ENCODE data around the gene ODF2L. TPM values are rescaled to one million over a fixed set of nuclear protein-coding genes. Genes with fewer than 3 reads are reported as not detected.

The ODF2L gene, protein sequence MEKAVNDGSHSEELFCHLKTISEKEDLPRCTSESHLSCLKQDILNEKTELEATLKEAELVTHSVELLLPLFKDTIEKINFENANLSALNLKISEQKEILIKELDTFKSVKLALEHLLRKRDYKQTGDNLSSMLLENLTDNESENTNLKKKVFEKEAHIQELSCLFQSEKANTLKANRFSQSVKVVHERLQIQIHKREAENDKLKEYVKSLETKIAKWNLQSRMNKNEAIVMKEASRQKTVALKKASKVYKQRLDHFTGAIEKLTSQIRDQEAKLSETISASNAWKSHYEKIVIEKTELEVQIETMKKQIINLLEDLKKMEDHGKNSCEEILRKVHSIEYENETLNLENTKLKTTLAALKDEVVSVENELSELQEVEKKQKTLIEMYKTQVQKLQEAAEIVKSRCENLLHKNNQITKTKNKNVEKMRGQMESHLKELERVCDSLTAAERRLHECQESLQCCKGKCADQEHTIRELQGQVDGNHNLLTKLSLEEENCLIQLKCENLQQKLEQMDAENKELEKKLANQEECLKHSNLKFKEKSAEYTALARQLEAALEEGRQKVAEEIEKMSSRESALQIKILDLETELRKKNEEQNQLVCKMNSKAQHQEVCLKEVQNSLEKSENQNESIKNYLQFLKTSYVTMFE
- polyA plus RNA-seq (ENCODE audit: insufficient read length in 12 of 12), result 10 to 100 TPM in 11 of 12 donors, not detected in 1; 10.7 to 62.4 (median 24.9) TPM
- long read RNA-seq, donor 1, transcript ODF2L-213 (2 exons, 1,650 nt), result major isoform, 6 of 2,669 reads
- long read RNA-seq, donor 1, partial matches to known transcripts, result 2,656 of 2,669 reads
- long read RNA-seq, donor 1, other reads (novel, unspliced or antisense), result 5 of 2,669 reads
- long read RNA-seq, donor 2, partial matches to known transcripts, result 0 of 4 reads
- long read RNA-seq, donor 2, other reads (novel, unspliced or antisense), result 0 of 4 reads
- long read RNA-seq, donor 3, result 0 reads
- long read RNA-seq, donor 4, partial matches to known transcripts, result 0 of 1 reads
- long read RNA-seq, donor 4, other reads (novel, unspliced or antisense), result 0 of 1 reads
- long read RNA-seq, donor 5, partial matches to known transcripts, result 0 of 1 reads
- long read RNA-seq, donor 5, other reads (novel, unspliced or antisense), result 0 of 1 reads
- long read RNA-seq, donor 6, result 0 reads
- long read RNA-seq, donor 7, result 0 reads
- long read RNA-seq, donor 8, result 0 reads
- long read RNA-seq, donor 9, result 0 reads
- long read RNA-seq, donor 10, result 0 reads
- long read RNA-seq, donor 11, partial matches to known transcripts, result 0 of 2 reads
- long read RNA-seq, donor 11, other reads (novel, unspliced or antisense), result 0 of 2 reads

DNA sequence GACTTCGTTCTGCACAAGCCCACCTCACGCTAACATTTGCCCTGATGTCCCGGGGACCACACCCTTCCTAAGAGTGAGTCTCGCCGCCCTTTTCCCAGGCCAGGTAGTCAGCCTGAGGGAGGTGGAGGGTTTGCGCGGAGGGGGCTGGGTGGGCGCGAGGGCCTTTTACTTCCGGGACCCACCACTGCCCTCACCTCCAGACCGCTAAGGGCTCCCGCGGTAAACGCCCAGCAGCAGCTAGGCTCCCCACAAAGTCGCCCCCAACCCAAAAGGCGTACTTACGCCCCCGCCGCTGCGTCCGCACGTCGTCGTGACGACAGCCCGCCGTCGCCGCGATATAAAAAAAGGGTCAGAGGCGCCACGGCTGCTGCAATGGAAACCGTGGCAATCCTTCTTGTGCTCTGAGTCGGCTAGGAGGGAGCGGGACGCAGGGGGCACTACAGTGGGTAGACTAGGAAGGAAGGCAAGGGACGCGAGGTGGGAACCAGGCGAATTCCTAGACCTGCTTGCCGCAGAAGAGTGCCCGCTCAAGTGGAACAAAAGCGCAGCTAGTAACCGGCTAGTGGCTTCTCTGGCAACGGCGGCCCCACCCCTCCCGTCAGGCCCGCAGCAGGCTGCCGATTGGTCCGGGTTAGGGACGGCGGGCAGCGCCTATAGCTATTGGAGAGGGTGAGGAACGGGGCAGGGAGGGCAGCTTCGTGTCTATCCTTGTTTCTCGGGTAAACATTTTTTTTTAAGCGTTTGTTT, at the start of gene ODF2L:
Gene ODF2L (minus strand): TSS at position 573 of the 747 bp plus-strand sequence. CDS start 9,296 bp downstream, outside the sequence.
- DNase-seq, result peak; percentile 81

DNA sequence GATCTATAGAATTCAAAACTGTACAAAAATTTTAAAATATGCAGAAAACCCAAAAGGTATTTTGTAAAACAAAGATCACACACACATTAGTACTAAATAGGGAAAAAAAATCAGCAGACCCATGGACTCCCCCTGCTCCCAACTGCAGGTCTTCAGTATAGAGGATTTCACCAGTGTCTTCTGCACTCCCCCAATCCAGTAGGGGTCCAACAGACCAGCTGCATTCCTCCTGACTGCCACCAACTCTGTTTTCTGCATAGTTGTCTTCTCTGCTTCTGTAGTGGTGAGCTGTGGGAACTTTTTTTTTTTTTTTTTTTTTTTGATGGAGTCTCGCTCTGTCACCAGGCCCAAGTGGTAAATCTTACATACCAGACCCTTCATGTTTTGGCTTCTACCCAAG, 49.8 kb upstream of the ODF2L start:
- no peak for DNase-seq

DNA sequence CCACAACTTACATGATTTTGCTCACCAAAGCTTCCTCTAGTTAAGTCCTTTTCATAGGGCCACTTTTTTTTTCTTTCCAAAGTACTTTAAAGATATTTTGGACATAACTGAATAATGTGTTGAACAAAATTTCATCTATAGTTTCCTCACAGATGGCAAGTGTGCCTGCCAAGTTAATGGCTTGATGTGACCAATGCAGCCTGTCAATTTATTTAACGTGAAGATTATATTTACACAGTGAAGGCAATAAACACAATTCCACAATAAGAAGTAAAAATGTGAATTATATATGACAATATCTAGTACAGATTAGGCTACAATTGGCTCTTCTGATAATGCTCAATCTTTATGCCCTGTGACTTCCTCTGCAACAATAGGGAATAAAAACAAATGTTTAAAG, 45.9 kb upstream of the ODF2L start:
- no peak for DNase-seq

DNA sequence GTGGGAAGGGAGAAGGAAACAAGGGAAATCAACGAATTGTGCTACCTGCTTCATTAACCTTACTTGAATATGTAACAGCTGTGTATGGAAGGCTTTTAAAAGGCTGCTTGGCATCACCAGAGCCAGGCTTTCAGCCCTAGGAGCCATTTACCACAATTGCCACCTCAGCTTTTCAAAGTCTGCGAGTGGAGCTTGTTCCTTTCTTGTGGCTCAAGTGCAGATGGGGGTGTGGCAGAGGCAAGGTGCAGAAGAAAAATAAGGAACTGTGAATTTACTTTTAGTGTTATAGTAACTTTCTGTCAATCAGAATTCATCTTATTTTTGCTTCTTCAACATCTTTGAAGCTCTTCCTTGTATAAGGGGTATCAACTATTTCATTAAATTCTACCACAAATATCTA, 45.5 kb upstream of the ODF2L start:
- DNase-seq, result no peak

DNA sequence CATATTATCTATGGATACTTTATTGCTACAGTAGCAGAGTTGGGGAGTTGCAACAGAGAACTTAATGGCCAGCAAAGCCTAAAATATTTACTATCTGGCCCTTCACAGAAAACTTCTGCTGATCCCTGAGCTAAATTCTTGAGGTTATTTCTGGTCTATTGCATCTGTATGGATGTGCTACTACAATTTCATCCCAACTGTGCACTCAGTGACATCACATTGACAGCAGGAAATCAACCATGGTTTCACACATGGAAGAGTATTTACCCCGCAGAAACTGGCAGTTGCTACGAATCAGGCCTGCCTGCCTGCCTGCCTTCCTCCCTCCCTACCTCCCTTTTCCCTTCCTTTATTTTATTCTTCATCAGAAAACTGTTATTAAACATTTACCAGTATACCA, 39.9 kb upstream of the ODF2L start:
- no peak for DNase-seq

DNA sequence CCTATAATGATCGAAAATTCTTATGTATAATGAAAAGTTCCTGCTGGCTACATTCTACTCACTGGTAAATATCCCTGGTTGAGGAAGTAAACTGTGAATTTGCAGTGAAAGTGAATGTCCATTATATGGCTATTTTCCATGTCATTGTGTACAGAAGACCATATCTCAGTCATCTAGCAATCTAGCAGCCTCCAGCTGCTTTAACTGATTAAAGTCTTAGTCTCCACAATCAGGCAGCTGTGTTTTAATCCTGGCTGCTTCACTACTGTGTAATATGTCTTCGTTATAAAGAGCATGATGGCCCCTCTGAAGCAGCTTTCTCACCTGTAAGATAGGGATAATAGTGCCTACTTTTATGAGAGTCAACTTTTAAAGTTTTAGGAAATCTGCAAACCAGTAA, 39.2 kb upstream of the ODF2L start:
- DNase-seq, result no peak

DNA sequence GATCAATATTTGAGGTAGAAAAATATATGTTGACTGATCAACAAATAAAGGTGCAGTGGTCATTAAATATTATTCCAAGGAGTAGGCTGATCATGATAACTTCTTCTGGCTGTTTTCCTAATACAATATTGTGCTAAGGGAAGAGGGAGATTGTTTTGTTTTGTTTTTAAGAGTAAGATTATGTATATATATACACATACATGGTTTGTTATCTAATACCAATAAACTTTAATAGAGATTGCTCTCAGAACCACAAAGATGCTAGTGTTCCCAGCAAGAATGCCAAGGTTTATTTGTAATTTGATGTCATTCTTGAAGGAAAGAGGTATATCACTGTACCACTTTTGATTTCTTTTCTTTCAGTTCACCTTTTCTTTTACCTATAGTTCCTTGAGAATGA, 37.9 kb upstream of the ODF2L start:
- DNase-seq, result no peak

DNA sequence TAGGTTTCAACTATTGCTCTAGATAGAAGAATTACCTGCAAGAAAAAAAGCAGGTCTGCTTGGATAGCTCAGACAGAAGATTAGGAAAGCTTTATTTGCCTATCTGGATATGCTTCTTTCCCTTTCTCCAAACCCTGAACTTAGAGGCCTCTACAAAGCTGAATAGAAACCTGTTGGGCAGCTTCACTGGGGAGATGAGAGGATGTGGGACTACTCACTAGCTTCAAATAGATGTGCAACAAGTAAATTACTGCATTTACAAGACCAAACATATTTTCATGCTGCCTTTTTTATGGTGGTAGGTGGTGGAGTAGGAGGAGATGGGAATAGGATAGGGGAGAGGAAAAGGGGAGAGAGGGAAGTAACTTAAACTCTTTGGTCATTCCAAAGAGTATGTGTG, 34.3 kb upstream of the ODF2L start:
- DNase-seq, result no peak

DNA sequence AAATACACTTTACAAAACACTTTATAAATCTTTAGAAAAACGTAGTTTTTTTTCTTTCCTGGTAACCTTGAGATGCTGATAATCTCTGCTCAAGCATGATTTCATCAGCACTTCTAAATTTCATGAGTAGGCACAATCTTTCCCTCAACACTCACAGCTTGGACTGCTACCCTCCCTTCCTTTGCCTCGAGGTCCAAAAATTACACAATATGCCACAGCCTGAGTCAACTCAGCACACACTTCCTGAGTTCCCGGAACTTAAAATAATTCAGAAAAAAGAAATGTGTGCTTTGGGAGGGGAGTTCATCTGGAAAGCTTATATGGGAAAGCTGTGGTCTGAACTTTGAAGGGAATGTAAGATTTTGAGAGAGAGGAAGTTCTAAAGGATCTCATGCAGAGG, 33.7 kb upstream of the ODF2L start:
- DNase-seq, result peak; percentile 34

DNA sequence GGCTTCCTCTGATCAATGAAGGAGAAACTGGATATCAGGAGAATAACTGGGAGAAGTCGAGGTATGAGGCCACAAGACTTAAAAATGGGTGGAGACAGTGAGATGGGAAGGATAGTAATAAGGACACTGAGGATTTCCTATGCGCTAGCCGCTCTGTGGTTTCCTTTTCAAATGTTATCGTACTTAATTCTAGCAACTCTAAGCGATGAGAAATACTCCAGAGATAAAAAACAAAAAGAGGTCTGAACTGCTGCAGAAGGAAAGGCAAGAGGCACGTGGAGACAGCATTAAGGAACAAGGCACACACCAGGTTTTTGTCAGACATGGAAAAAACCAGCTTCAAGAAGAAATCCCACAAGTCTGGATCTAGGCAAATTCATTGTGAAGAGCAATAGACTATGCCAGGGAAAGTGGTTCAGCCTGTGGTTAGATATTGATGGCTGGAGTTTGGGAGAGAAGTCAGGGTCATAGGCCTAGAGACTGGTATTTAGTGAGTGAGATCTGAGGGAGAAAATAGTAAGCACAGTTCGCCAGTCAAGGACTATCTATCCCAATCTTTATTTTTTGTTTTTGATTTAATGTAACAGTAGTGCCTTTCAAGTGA, 33.1 kb upstream of the ODF2L start:
- DNase-seq, result no peak

DNA sequence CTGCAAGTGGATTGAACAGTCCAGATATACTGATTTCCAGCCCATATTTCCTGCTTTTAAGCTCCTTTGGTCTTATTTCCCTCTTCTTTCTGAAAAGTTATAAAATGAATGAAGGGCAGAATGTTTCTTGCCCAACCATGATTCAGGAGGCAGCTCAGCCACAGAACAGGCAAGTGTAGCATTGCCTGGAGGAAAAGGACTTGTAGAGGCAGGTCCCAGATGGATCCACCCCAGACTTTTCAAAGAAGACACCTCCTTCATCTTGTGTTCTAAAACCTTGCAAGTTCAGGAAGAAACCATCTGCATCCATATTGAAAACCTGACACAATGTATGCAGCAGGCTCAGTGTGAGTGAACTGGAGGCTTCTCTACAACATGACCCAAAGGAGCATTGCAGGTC, 27.8 kb upstream of the ODF2L start, which contains the start of gene CLCA2:
Gene CLCA2 (plus strand): TSS at position 299 of the 400 bp plus-strand sequence. CDS start 77 bp downstream, at position 376.
- no peak for DNase-seq

DNA sequence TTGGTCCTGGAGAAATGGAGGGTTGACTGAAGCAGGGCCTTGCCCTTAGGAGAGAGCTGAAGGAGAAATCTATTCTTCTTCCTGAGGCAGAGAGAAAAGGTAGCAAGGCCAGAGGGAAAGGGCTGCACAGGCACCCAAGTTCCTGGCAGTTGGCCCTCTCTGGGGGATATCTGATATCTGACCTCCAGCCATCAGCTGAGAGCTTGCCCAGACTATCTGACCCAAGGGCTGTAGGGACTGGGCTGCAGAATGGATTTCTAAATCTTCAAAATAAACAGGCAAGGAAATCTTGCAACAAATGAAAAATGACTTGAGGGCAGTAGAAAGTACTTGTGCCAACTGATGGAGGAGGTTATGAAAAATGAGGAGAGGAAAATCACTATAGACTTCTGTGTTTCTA, 27.4 kb upstream of the ODF2L start:
- DNase-seq, result no peak

DNA sequence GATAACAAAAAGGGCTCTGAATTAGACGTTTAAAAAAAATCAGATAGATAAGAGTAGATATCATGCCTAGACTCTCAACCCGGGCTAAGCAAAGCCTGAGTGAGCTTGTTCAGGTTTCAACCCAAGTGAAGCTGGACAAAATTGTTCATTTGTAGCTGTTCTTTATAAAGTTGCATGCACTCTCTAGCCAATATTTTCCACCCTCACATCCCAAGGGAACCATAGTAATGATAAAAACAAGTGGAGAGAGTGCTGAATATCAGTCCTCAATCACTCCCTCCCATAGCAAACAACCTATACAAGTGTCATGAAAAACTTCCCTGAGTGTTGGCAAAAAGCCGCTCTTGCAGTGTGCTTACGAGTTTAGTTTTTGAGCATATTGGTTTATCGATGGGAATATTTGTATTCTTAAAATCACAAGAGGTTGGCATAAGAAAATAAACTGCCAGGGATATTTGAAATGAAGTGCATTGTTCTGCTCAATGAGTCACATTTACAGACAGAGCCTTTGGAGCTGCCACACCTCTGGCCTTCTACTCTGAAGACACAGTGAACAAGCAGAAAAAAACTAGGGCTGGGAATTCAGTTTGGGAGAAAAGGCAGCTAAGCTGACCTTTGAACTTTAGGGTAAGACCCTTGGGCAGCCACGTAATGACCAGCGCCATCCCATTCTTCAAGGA, 25.6 kb upstream of the ODF2L start:
- DNase-seq, result no peak

DNA sequence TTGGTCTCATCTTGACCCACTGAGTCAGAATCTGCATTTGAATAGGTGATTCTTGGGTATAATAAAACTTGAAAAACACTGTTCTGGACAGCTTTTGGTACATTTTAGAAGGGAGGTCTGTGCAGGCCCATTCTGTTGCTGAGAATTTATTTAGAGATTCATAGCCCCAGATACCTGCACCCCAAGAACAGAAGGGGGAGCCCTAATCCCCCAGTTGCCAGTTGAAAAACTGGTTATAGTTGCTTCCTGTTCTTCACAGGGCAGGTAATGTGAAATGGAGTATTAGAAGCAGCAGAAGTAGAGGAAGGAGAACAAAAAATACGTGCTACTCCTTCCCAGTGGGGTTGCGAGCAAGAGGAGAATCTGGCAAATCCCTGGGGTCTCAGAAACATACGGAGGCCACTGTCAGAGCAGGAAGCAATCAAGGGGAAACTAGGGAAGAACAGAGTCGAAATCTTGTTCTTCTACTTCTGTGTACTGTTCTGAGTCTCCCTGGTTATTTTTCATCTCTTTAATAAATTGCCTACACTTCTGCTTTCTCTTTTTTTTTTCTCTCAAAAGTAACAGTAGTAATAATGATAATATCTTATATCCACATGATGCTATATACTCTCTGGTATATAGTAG, 23.3 kb upstream of the ODF2L start:
- peak; percentile 13 for DNase-seq

DNA sequence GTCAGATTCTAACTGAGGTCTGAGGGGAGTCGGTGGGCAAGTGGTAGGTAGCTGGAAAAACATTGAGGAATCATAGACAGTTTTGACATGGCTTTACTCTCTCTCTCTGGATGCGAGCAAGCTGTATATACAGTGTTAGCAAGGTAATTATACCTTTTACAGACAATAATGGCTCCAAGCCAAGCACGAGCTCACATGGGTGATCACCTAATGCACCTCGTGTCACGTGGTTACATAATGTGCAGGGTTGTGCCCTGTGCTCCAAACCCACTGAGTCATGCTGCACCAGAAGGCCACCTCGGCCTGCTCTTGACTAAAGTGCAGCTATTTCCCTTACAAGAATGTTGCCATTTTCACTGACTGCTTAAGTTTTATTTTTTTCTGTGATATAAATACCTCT, 20.2 kb upstream of the ODF2L start:
- no peak for DNase-seq

DNA sequence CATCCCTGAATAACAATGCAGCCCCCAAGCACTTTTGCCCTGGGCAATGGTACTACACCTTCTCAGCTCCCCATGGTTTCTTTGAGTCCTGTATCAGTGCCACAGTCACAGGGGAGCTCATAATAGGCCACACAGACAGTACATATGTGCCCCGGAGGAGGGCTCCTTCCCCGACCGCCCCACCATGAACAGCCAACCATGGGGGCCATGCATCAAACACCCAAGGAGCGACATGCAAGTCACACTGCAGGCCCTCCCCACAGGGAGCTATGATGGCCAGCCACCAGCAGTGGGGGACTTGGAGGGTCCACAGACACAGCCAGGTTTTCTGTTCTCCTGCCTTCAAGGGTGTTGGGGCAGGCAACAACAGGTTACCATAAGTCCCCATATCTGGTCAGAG, 14.8 kb upstream of the ODF2L start:
- no peak for DNase-seq

DNA sequence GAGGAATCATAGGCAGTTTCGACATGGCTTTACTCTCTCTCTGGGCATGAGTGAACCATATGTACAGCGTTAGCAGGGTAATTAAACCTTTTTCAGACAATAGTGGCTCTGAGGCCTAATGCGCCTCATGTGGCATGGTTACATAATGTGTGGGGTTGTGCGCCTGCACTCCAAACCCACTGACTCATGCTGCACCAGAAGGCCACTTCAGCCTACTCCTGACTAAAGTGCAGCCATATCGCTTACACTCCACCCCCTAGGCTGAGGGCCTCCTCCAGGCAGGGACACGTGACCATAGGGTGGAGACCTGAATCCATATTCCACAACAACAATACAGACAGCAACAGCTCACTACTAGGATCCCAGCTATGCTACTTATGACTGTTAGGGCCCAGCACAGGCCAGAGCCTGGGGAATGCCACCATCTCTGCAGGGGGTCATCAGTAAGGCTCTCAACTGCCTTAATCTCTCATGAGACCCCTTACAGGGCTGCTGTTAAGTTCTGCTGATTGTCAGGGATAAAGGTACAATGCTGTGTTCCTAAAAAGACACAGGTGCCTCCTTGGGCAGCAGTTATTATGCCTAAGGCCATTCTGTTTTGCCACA, 13.4 kb upstream of the ODF2L start:
- no peak for DNase-seq

DNA sequence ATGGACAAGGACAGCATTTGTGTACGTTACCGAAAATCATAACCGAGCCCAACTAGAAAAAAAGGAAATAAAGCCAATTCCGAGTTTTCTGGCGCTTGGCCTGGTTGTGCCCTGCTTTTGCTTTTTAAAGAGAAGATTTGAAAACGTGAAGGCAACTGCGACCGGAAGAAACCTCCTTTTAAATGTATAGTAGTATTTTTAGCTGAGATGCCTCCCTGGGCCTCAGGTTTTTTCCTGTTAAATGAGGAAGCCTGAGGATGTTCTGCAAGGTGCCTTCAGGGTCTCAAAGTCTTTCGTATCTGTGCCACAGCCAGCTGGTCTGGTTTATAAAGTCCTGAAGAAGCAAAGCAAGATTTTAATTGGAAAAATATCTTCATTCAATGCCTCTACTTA, 371 bp upstream of the ODF2L start:
- DNase-seq, result no peak

DNA sequence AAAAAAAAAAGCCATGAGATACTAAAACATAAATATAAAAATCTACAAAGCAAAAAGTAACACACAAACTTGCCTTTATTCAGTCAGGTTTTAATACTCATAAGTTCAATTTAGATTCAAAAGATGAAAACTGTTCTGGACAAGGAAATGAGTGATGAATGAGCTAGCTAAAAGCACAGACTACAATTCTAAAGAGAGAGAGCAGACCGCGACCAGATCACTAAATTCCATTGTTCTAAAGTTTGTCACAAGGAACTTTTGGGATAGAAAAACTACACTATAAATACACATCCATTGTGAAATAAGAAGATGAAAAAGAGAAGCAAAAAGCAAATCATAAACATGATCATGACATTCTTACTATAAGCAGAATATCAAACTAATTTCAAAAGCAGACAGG, 1.7 kb downstream of the ODF2L start:
- DNase-seq, result no peak

All from muscle of arm (tissue), 14 donors.